Ammon's horn (tissue), 1 donor: Measurements from ENCODE around the gene ZDHHC18.
"Not testable (repeated sequence)": the region's sequence is repeated elsewhere in the genome, so short reads cannot be mapped to it uniquely, and the experiment has no call there.

Experiments used
- DNase-seq: peaks from one replicate; pipeline ENCODE4 v3.0.0-alpha.2; 2016; ENCODE audit warnings: low spot score

ZDHHC18 gene

GRCh38 chr1:26832249-26832960 lies 5.9 kb downstream of the ZDHHC18 start:
- DNase-seq = no peak

- no peak for DNase-seq
Measured at GRCh38 chr1:26833432-26834405, 7.2 kb downstream of the ZDHHC18 start.

- DNase-seq = not testable (repeated sequence)
Measured at GRCh38 chr1:26837665-26838064, 11.2 kb downstream of the ZDHHC18 start.

- DNase-seq = no peak
Measured at GRCh38 chr1:26838474-26839338, 12.2 kb downstream of the ZDHHC18 start.

- no peak for DNase-seq
Measured at GRCh38 chr1:26839339-26839722, 12.8 kb downstream of the ZDHHC18 start.

GRCh38 chr1:26839779-26840178 lies 13.3 kb downstream of the ZDHHC18 start:
- no peak for DNase-seq

GRCh38 chr1:26844424-26845196 lies 18.1 kb downstream of the ZDHHC18 start:
- no peak for DNase-seq

- DNase-seq = not testable (repeated sequence)
Measured at GRCh38 chr1:26847826-26848225, 21.3 kb downstream of the ZDHHC18 start.

- no peak for DNase-seq
Measured at GRCh38 chr1:26848499-26848898, 22.0 kb downstream of the ZDHHC18 start.

GRCh38 chr1:26848941-26849774 lies 22.7 kb downstream of the ZDHHC18 start:
- DNase-seq = no peak

- DNase-seq = no peak
Measured at GRCh38 chr1:26851106-26851684, 24.7 kb downstream of the ZDHHC18 start.

GRCh38 chr1:26852701-26853100 lies 26.2 kb downstream of the ZDHHC18 start:
- DNase-seq = no peak

- DNase-seq = peak; percentile 73
Measured at GRCh38 chr1:26853156-26853555, 26.7 kb downstream of the ZDHHC18 start.

GRCh38 chr1:26853600-26853999 lies 27.1 kb downstream of the ZDHHC18 start:
- no peak for DNase-seq

GRCh38 chr1:26854906-26855305 lies 28.4 kb downstream of the ZDHHC18 start:
- no peak for DNase-seq

GRCh38 chr1:26855636-26856035 lies 29.1 kb downstream of the ZDHHC18 start:
- DNase-seq = no peak

GRCh38 chr1:26856181-26856580 lies 29.7 kb downstream of the ZDHHC18 start:
- DNase-seq = no peak

GRCh38 chr1:26856604-26857469 lies 30.3 kb downstream of the ZDHHC18 start:
- DNase-seq = no peak

- no peak for DNase-seq
Measured at GRCh38 chr1:26857473-26858060, 31.1 kb downstream of the ZDHHC18 start.
